Lung (tissue), 12 donors: ENCODE data around the gene ASAH2. TPM values are rescaled to one million over a fixed set of nuclear protein-coding genes. Genes with fewer than 3 reads are reported as not detected.

Experiments
- ATAC-seq: fragments of 200-7000 bp; cut with Tn5 transposase; one replicate; pipeline ENCODE4 v1.9.1; 2020; ENCODE audit warnings: moderate number of reproducible peaks; ENCODE audit not compliant: insufficient read depth, low FRiP score
- DNase-seq, 3 donors: peaks; one replicate each; pipeline ENCODE4 v3.0.0-alpha.2; 2013 to 2017
- H3K27ac ChIP-seq, 2 donors: one replicate each; pipeline ENCODE4 v1.5.1; 2013; ENCODE audit warnings: mild to moderate bottlenecking in 2 of 2, moderate library complexity in 2 of 2, control low read depth in 1 of 2, inconsistent platforms in 1 of 2, low read depth in 1 of 2, low read length in 1 of 2
- H3K27me3 ChIP-seq, 3 donors: one replicate each; pipeline ENCODE4 v1.5.1; 2013; ENCODE audit warnings: low read length in 2 of 3; ENCODE audit not compliant: control insufficient read depth in 3 of 3, insufficient read depth in 3 of 3
- H3K36me3 ChIP-seq, 4 donors: one replicate each; pipeline ENCODE4 v1.5.1; 2013; ENCODE audit warnings: low read length in 4 of 4, mild to moderate bottlenecking in 1 of 4, moderate library complexity in 1 of 4; ENCODE audit not compliant: control insufficient read depth in 4 of 4, insufficient read depth in 4 of 4
- H3K4me1 ChIP-seq, 5 donors: one replicate each; pipeline ENCODE4 v1.5.1; 2013; ENCODE audit warnings: low read length in 5 of 5, mild to moderate bottlenecking in 2 of 5, moderate library complexity in 1 of 5; ENCODE audit not compliant: control insufficient read depth in 5 of 5, insufficient read depth in 5 of 5
- H3K4me3 ChIP-seq: one replicate; pipeline ENCODE4 v1.5.1; 2013; ENCODE audit warnings: mild to moderate bottlenecking, control low read depth, moderate library complexity
- H3K9ac ChIP-seq, 2 donors: one replicate each; pipeline ENCODE4 v1.5.1; 2013; ENCODE audit warnings: low read length in 2 of 2, control low read depth in 1 of 2; ENCODE audit not compliant: insufficient read depth in 1 of 2
- H3K9me3 ChIP-seq, 4 donors: one replicate each; pipeline ENCODE4 v1.5.1; 2013; ENCODE audit warnings: low read length in 3 of 4, mild to moderate bottlenecking in 1 of 4, moderate library complexity in 1 of 4; ENCODE audit not compliant: control insufficient read depth in 4 of 4, insufficient read depth in 3 of 4
- CTCF ChIP-seq: IDR thresholded peaks from 2 replicates; pipeline ENCODE4 v1.5.1; 2012; ENCODE audit warnings: mild to moderate bottlenecking; ENCODE audit errors: control extremely low read depth, extremely low read depth
- WGBS, 2 donors: extraction: QIAGEN DNeasy Blood & Tissue Kit; methylation state at CpG; one replicate each; pipeline ENCODE4 v1.1.7; 2013; 5-methylcytosine and 5-hydroxymethylcytosine counted together
- polyA plus RNA-seq, 2 donors: library from polyadenylated mRNA; stranded (reverse); fragments of 200-250 nt; gene quantifications; one replicate each; pipeline ENCODE4 v1.2.1, GENCODE V29; 2013
- total RNA-seq, 2 donors: library from RNA; depleted of rRNA in 1 of 2; stranded (reverse); fragments of >200 nt in 1 of 2; gene quantifications; one replicate each; pipeline ENCODE4 v1.2.1, GENCODE V29; 2014 to 2021
- donor health status: control.
- donor health status: control.
- donor health status: Bipolar disorder and iron deficiency.
- donor health status: healthy.
- donor health status: DM: yes; HTN: yes; CAD: no.

ASAH2 gene
- total and polyA plus RNA-seq, 4 donors, result 0.08 to 3.7 (median 1.3) TPM

DNA sequence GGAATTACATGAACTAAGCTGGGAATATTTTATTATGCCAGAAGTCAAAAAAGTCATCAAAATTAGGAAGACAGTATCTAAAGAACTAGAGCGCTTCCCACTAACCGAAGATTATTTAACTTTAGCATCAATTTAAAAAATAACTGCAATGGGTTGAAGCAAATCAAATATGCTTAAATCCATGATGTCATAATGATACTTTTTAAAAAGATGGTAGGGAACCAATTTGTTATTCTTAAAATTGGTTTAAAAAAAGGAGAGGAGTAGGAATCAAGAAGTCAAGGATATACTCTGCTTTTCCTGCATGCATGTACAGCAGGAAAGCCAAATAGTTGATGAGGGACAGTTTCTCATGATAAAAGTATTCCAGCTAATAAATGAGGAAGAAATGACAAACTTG is 3.2 kb upstream of the ASAH2 start:
- TF ChIP-seq CTCF, result no peak
- Histone ChIP-seq H3K9ac (no peak overlapping the region), H3K4me1 (no peaks in the 10 kb centered on the region), H3K27ac (no peak overlapping the region), H3K4me3 (no peak overlapping the region), H3K36me3 (no peaks in the 10 kb centered on the region), H3K9me3 (no peaks in the 10 kb centered on the region), H3K27me3 (peaks cover 0 to 4% (median 0%) of the 10 kb centered on the region in 3 donors)
- DNase-seq, result no peak
- WGBS, 2 donors, result 47 to 81% methylated on average over 2 of the region's 2 CpGs
- ATAC-seq, result no peak

- ATAC-seq (no peak), DNase-seq (no peak)
- no peaks in the 10 kb centered on the region for H3K4me1 ChIP-seq
- H3K27me3 ChIP-seq, result peaks cover 0 to 8% (median 0%) of the 10 kb centered on the region in 3 donors
- 82 to 91% methylated on average over 2 of the region's 2 CpGs for WGBS, 2 donors
- no peak overlapping the region for H3K4me3 ChIP-seq
- no peak overlapping the region for H3K9ac ChIP-seq
- H3K36me3 ChIP-seq, result no peaks in the 10 kb centered on the region
- H3K9me3 ChIP-seq, result no peaks in the 10 kb centered on the region
- no peak for TF ChIP-seq CTCF
- H3K27ac ChIP-seq, result no peak overlapping the region
Measured at GRCh38 chr10:50250096-50250854, 1.0 kb downstream of the ASAH2 start.

- ATAC-seq (no peak), DNase-seq (no peak)
- peaks cover 0 to 14% (median 0%) of the 10 kb centered on the region in 3 donors for H3K27me3 ChIP-seq
- H3K36me3 ChIP-seq, result no peaks in the 10 kb centered on the region
- no peaks in the 10 kb centered on the region for H3K4me1 ChIP-seq
- H3K4me3 ChIP-seq, result no peak overlapping the region
- H3K9me3 ChIP-seq, result no peaks in the 10 kb centered on the region
- H3K9ac ChIP-seq, result no peak overlapping the region
- 89 to 91% methylated on average over 5 of the region's 5 CpGs for WGBS, 2 donors
- no peak overlapping the region for H3K27ac ChIP-seq
- no peak for TF ChIP-seq CTCF
Measured at GRCh38 chr10:50248598-50248997, 2.7 kb downstream of the ASAH2 start.
